MM.1S (cell line): ENCODE results near the gene CAPS2.

Experiments
- EZH2 ChIP-seq: fragments of 300-600 bp; sonication (generic); optimal IDR thresholded peaks from 2 replicates; pipeline ENCODE3; 2017; ENCODE audit warnings: low read depth, mild to moderate bottlenecking, antibody characterized with exemption, low read length, mixed read lengths
- TF ChIP-seq, protein P1 (sequence below): fragments of 300-600 bp; sonication (generic); IDR thresholded peaks from 2 replicates; pipeline ENCODE4 v1.5.1; 2016; ENCODE audit warnings: antibody characterized with exemption, low read length, mixed read lengths

DNA sequence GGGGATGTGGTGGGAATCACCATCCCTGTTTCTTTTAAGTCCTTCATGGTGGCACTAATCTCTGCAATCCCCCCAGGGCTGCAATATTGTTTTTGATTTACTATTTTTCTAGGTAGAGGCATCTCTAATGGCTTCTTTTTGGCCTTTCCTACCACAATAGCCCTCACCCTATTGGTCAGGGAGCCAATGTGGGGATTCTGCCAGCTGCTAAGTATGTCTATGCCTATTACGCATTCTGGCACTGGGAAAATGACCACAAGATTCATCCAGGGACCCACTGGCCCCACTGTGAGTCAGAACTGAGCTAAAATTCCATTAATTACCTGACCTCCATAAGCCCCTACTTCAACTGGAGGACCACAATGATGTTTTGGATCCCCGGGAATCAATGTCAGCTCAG, 44.8 kb upstream of the CAPS2 start:
- TF ChIP-seq, protein P1, sequence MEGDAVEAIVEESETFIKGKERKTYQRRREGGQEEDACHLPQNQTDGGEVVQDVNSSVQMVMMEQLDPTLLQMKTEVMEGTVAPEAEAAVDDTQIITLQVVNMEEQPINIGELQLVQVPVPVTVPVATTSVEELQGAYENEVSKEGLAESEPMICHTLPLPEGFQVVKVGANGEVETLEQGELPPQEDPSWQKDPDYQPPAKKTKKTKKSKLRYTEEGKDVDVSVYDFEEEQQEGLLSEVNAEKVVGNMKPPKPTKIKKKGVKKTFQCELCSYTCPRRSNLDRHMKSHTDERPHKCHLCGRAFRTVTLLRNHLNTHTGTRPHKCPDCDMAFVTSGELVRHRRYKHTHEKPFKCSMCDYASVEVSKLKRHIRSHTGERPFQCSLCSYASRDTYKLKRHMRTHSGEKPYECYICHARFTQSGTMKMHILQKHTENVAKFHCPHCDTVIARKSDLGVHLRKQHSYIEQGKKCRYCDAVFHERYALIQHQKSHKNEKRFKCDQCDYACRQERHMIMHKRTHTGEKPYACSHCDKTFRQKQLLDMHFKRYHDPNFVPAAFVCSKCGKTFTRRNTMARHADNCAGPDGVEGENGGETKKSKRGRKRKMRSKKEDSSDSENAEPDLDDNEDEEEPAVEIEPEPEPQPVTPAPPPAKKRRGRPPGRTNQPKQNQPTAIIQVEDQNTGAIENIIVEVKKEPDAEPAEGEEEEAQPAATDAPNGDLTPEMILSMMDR, result no peak
- TF ChIP-seq EZH2, result no peak
